HepG2 (cell line): ENCODE results near the gene ZNF83.

Experiments
- AGO1 ChIP-seq: fragments of 200-400 bp; formaldehyde crosslinking; IDR thresholded peaks from 2 replicates; pipeline ENCODE4 v1.6.1; 2017; ENCODE audit warnings: mild to moderate bottlenecking, low read depth, low read length, moderate library complexity; ENCODE audit not compliant: poor library complexity, severe bottlenecking
- ARID4A ChIP-seq: sonication (generic); formaldehyde crosslinking; IDR thresholded peaks from 2 replicates; pipeline ENCODE4 v1.5.0; 2020; ENCODE audit warnings: mild to moderate bottlenecking, missing genetic modification reagents, borderline replicate concordance
- CEBPB ChIP-seq: IDR thresholded peaks from 2 replicates; pipeline ENCODE4 v1.6.1; 2011; ENCODE audit warnings: low read depth, low read length, improper control_type of control experiment, borderline replicate concordance
- HINFP ChIP-seq: sonication (generic); formaldehyde crosslinking; IDR thresholded peaks from 2 replicates; pipeline ENCODE4 v1.4.0; 2020; ENCODE audit warnings: low read depth, mild to moderate bottlenecking, missing genetic modification reagents
- NFIC ChIP-seq: IDR thresholded peaks from 2 replicates; pipeline ENCODE4 v1.6.1; 2012; ENCODE audit warnings: mild to moderate bottlenecking, low read length, inconsistent platforms
- ZNF644 ChIP-seq: IDR thresholded peaks from 2 replicates; pipeline ENCODE4 v1.6.1; 2016; ENCODE audit warnings: low read depth

GRCh38 chr19:52566588-52566987 lies 71.6 kb downstream of the ZNF83 start:
- no peak for TF ChIP-seq ARID4A (CRISPR knock-in tag)
- TF ChIP-seq ZNF644 (CRISPR knock-in tag), result no peak
- TF ChIP-seq NFIC, result no peak
- no peak for TF ChIP-seq HINFP
- TF ChIP-seq CEBPB, result no peak
- no peak for TF ChIP-seq AGO1
